Loucy (cell line): Measurements from ENCODE around the gene TMEM164.
A peak's percentile ranks its signal among the peaks of the same experiment; 100 is the strongest.

Source experiments
- H2AFZ ChIP-seq: fragments of 200-600 bp; sonication (generic); 2 replicates; pipeline ENCODE4 v1.6.0; 2016; ENCODE audit warnings: antibody characterized with exemption, mild to moderate bottlenecking, low read length, moderate library complexity
- H3F3A ChIP-seq: fragments of 200-600 bp; 2 replicates; pipeline ENCODE4 v1.6.0; 2016; ENCODE audit warnings: antibody characterized with exemption, low read depth, mild to moderate bottlenecking
- H3K27me3 ChIP-seq: fragments of 200-600 bp; sonication (generic); 2 replicates; pipeline ENCODE4 v1.6.1; 2014; ENCODE audit warnings: low read length, mild to moderate bottlenecking; ENCODE audit not compliant: insufficient read depth, poor library complexity, severe bottlenecking
- H3K36me3 ChIP-seq: fragments of 200-600 bp; sonication (generic); 2 replicates; pipeline ENCODE4 v1.6.1; 2016; ENCODE audit warnings: low read length; ENCODE audit not compliant: insufficient read depth
- H3K4me1 ChIP-seq: fragments of 200-600 bp; sonication (generic); 2 replicates; pipeline ENCODE4 v1.5.1; 2014; ENCODE audit warnings: low read length, mild to moderate bottlenecking; ENCODE audit not compliant: insufficient read depth, poor library complexity, severe bottlenecking
- H3K4me2 ChIP-seq: fragments of 200-600 bp; sonication (generic); 2 replicates; pipeline ENCODE4 v1.6.0; 2014; ENCODE audit warnings: antibody characterized with exemption, low read length, low read depth, mild to moderate bottlenecking; ENCODE audit not compliant: poor library complexity, severe bottlenecking
- H3K4me3 ChIP-seq: fragments of 200-600 bp; sonication (generic); 2 replicates; pipeline ENCODE4 v1.5.1; 2014; ENCODE audit warnings: low read length, mild to moderate bottlenecking, mixed read lengths; ENCODE audit not compliant: poor library complexity, severe bottlenecking
- H3K79me2 ChIP-seq: fragments of 200-600 bp; sonication (generic); 2 replicates; pipeline ENCODE4 v1.6.1; 2014; ENCODE audit warnings: low read length; ENCODE audit not compliant: insufficient read depth
- H3K9ac ChIP-seq: fragments of 200-600 bp; sonication (generic); 2 replicates; pipeline ENCODE4 v1.6.0; 2014; ENCODE audit warnings: mild to moderate bottlenecking, low read depth, low read length, moderate library complexity; ENCODE audit not compliant: poor library complexity, severe bottlenecking
- H3K9me2 ChIP-seq: fragments of 200-600 bp; sonication (generic); replicated peaks from 2 replicates; pipeline ENCODE4 v1.6.1; 2016; ENCODE audit warnings: low read depth, low read length, mixed read lengths
- H3K9me3 ChIP-seq: fragments of 200-600 bp; sonication (generic); 2 replicates; pipeline ENCODE4 v1.6.1; 2014; ENCODE audit warnings: mild to moderate bottlenecking, antibody characterized with exemption, low read length, low read depth; ENCODE audit not compliant: insufficient read depth
- H4K20me1 ChIP-seq: fragments of 200-600 bp; sonication (generic); 2 replicates; pipeline ENCODE4 v1.6.0; 2014; ENCODE audit warnings: antibody characterized with exemption, low read length, mild to moderate bottlenecking; ENCODE audit not compliant: insufficient read depth, poor library complexity, severe bottlenecking
- EZH2phosphoT487 ChIP-seq: fragments of 200-600 bp; IDR thresholded peaks from 2 replicates; pipeline ENCODE4 v1.6.1; 2018; ENCODE audit warnings: antibody characterized with exemption, mild to moderate bottlenecking, moderate library complexity, borderline replicate concordance
- TF ChIP-seq, protein P1 (sequence below): fragments of 200-600 bp; sonication (generic); conservative IDR thresholded peaks from 2 replicates; pipeline ENCODE4 v1.5.1; 2014; ENCODE audit warnings: mild to moderate bottlenecking, antibody characterized with exemption, low read length

TMEM164 gene

DNA sequence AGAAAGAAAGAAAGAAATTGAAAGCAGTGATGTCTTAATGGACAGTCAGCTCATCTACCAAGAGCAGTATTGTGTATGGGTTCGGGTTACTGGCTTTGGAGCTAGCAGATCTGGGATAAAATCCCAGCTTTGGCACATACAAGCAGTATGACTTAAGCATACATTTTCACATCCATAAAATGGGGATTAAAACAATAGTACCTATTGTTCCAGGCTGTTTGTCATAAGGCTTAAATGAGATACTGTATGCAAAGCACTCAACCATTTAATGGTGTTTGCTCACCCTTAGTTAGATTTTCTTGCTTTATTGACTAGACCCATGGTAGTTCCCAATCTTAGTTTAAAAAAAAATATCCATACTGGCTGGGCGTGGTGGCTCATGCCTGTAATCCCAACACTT lies 7.8 kb upstream of the TMEM164 start:
- Histone ChIP-seq H3K9ac (no peak overlapping the region), H3K9me3 (no peaks in the 10 kb centered on the region), H3K4me3 (no peak overlapping the region), H3K27me3 (no peaks in the 10 kb centered on the region), H3K9me2 (no peaks in the 10 kb centered on the region), H2AFZ (no peak overlapping the region), H3K36me3 (no peaks in the 10 kb centered on the region), H3K79me2 (no peaks in the 10 kb centered on the region), H4K20me1 (no peaks in the 10 kb centered on the region), H3K4me2 (no peak overlapping the region), H3K4me1 (peaks cover 48% of the 10 kb centered on the region), H3F3A (peaks cover 6% of the 10 kb centered on the region; the same call in 1 of the 2 replicates)
- TF ChIP-seq EZH2phosphoT487: no peak
- TF ChIP-seq, protein P1, sequence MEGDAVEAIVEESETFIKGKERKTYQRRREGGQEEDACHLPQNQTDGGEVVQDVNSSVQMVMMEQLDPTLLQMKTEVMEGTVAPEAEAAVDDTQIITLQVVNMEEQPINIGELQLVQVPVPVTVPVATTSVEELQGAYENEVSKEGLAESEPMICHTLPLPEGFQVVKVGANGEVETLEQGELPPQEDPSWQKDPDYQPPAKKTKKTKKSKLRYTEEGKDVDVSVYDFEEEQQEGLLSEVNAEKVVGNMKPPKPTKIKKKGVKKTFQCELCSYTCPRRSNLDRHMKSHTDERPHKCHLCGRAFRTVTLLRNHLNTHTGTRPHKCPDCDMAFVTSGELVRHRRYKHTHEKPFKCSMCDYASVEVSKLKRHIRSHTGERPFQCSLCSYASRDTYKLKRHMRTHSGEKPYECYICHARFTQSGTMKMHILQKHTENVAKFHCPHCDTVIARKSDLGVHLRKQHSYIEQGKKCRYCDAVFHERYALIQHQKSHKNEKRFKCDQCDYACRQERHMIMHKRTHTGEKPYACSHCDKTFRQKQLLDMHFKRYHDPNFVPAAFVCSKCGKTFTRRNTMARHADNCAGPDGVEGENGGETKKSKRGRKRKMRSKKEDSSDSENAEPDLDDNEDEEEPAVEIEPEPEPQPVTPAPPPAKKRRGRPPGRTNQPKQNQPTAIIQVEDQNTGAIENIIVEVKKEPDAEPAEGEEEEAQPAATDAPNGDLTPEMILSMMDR: no peak

DNA sequence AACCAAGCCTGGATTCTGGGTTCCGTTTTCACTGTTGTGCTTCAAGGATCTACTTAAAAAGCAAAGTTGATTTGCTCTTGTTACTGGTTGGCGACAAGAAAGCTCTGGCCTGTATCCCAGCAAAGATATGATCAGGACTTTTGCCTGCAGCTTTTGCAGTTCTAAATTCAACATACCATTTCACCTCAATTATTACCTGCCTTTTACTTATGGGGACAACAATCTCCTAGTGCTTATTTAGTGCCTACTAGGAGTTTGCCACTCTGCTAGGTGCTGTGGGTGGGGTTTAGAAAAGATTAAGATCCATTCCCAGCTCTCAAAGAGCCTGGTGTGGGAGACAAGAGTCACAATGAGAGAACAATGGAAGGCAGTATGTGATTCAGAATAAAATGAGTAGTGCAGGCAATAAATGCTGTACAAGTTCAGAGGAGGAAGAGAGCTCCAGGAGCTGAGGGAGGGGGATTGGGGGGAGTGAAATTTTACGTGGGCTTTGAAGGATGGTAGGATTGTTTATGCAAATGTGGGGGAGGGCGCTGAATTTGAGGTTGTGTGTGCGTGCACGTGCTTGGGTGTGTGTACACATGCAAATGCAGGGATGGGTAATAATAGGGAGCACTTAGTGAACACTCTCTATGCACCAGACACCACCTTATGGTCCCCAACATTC lies 5.0 kb upstream of the TMEM164 start:
- H3F3A ChIP-seq: no peaks in the 10 kb centered on the region
- no peak for TF ChIP-seq EZH2phosphoT487
- TF ChIP-seq, protein P1: no peak
- H3K27me3 ChIP-seq: no peaks in the 10 kb centered on the region
- no peaks in the 10 kb centered on the region for H4K20me1 ChIP-seq
- no peaks in the 10 kb centered on the region for H3K36me3 ChIP-seq
- H3K9me3 ChIP-seq: no peaks in the 10 kb centered on the region
- peaks cover under 1% of the 10 kb centered on the region; the same call in 1 of the 2 replicates for H3K79me2 ChIP-seq
- no peak overlapping the region for H3K4me3 ChIP-seq
- H2AFZ ChIP-seq: peak overlapping the region; percentile 26
- no peak overlapping the region for H3K9ac ChIP-seq
- peaks cover 35% of the 10 kb centered on the region for H3K4me1 ChIP-seq
- no peak overlapping the region for H3K4me2 ChIP-seq
- no peaks in the 10 kb centered on the region for H3K9me2 ChIP-seq

DNA sequence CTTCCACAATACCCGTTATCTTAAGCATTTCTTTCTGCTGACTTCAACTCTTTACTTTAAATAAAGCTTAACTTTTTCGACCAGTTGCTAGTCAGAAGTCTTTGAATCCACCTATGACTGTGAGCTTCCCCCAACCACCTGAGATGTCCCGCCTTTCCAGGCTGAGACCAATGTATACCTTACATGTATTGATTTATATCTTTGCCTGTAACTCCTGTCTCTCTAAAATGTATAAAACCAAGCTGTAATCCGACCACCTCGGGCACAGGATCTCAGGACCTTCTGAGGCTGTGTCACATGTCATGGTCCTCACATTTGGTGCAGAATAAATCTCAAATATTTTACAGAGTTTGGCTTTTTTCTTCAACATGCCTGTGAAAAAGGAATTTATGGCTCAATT lies 2.9 kb upstream of the TMEM164 start:
- H3K36me3 ChIP-seq: no peaks in the 10 kb centered on the region
- TF ChIP-seq, protein P1: no peak
- no peak for TF ChIP-seq EZH2phosphoT487
- H3K79me2 ChIP-seq: peaks cover 21% of the 10 kb centered on the region
- no peaks in the 10 kb centered on the region for H3F3A ChIP-seq
- H3K27me3 ChIP-seq: no peaks in the 10 kb centered on the region
- H3K4me1 ChIP-seq: peaks cover 35% of the 10 kb centered on the region
- no peaks in the 10 kb centered on the region for H3K9me3 ChIP-seq
- H2AFZ ChIP-seq: peak overlapping the region; percentile 49; the same call in 1 of the 2 replicates
- H4K20me1 ChIP-seq: peaks cover 17% of the 10 kb centered on the region
- H3K9ac ChIP-seq: no peak overlapping the region
- H3K4me3 ChIP-seq: no peak overlapping the region
- no peaks in the 10 kb centered on the region for H3K9me2 ChIP-seq
- H3K4me2 ChIP-seq: no peak overlapping the region
